ENCODE data around the gene CELF2.

The CELF2 gene

DNA sequence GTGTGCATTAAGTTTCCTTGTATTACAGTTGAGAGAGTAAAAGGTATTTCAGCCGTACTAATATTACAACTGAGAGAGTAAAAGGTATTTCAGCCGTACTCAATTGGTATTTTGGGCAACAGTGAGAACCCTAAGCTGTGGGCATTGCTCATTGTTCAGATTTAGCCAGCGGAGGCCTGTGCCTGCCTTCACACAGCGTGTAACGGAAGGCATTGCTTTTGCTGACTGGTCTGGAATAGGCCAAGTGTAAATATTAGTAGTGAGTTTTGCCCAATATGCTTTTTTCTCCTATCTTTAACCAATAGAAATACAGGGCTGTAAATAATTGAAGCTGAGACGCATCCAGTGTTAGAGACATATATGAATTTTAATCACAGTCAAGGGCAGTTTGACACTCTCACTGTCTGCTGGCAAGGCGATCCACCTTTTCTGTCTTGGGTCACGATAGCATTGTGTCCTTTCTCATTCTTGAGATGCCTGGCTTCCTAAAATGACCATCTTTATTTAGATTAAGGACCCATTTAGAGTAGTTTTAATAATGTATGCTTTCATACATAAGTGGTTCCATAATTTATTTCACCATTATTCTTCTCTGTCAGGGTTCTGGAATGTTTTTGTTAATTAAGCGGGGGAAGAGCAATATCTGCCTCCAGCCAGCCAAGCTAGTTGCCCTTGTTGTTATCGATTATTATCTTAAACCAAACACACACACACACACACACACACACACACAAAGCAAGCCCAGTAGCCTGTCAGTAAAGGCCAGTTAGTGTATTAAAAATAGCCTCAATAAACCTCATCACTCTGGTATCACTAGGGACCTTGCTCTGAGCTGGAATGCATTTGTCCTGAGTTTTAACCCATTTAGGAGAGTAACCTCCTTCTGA lies 130.7 kb downstream of the CELF2 start:
- peak; percentile 9 for FAIRE-seq
- DNase-seq (ENCODE audit: extremely low spot score, insufficient read length, low read depth), result no peak

DNA sequence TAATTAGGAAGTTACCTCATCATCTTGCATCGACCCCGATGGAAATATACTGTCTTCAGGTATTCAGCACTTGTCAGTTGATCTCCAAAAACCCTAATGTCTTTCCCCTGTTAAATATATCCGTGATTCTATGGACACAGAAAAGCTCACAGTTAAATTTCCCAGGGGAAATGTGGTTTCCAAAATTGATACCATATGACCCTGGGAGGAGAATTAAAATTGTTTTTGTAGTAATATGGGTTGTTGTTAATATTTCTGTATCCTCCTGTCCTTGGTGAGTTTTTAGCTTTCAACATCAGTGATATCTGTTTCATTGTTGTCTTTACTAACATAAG lies 132.1 kb downstream of the CELF2 start:
- DNase-seq (ENCODE audit: extremely low spot score, insufficient read length, low read depth) (no peak), FAIRE-seq (peak; percentile 12)

DNA sequence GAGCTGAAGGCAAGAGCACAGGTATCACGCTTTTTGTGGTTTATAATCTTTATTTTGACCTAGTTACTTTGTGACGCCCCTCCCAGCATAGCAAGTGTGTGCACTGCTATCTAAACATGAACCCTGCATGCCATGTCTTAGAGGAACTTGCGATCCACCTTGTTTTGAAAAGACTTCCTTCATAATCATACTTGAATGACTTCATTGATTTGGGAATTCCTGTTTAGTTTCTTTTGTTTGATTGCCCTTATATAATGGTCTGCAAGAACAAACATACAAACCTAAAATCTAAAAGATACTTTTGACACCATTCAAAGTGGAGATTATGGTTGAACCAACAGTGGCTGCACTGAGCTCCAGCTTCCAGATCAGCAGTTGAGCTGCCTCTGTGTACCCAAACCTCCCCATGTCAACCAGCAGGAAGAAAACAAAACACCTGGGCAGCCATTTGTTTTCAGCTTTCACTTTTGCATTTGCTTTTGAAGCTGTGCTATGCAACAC lies 132.6 kb downstream of the CELF2 start:
- DNase-seq (ENCODE audit: extremely low spot score, insufficient read length, low read depth), result no peak
- no peak for FAIRE-seq

DNA sequence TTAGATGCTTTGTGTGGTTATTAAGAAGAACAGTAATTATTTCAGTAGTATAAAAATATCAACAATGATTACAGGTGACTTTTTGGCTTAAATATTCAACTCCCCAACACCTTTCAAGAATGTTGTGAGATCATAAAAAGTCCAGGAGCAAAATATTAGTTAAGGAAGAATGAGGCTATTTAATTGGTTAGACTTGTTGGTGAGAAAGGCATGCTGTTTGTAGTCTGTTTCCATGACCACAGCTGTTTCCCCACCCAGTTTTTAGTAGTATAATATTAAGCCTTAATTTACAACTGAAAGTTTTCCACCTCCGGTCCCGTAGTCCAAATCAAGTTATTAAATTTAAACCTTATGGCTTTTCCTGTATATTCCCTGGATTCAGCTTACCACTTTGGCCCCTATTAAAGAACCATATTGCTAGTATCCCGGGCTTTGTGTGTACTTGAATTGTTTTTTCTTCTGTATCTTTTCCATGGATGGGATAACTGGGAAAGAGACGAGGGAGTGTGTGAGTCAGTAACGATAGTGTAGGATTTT lies 133.3 kb downstream of the CELF2 start:
- no peak for DNase-seq (ENCODE audit: extremely low spot score, insufficient read length, low read depth)
- no peak for FAIRE-seq

DNA sequence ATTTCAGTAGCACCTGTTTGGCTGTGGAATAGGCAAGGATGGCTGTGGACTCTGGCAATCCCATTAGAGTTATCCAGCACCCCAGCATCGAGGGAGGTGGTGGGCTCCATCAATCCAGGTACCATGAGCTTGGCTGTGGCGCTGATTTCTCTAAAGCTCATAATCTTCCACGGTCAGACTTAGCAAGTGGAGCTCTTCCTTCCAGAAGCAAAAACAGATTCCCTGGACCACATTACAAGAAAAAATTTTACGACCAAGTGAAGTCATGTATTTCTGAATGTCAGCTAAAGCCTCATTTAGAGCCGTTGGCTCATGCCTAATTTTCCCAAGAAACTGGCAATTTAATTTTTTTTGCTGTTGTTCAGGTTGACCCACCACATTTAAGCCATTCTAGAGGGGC lies 135.1 kb downstream of the CELF2 start:
- FAIRE-seq, result no peak
- DNase-seq (ENCODE audit: extremely low spot score, insufficient read length, low read depth), result no peak

DNA sequence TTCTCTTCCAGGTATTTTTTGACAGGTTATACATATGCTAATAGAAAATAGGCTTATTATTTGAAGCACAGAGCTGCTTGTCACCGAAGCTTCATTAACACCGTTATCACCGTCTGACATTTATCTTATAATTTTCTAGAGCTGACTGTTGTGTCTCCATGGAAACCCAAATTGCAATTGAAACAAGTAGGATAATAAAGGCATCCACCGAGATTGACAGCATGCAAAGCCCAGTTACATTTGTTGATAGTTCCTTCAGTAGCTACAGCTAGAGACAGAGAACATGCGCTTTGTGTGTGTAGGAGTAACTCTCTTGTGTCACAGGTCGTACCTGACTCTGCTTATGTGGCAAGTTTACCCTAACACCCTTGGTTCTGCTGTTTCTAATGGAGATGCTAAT lies 135.6 kb downstream of the CELF2 start:
- FAIRE-seq (no peak), DNase-seq (ENCODE audit: extremely low spot score, insufficient read length, low read depth) (no peak)

DNA sequence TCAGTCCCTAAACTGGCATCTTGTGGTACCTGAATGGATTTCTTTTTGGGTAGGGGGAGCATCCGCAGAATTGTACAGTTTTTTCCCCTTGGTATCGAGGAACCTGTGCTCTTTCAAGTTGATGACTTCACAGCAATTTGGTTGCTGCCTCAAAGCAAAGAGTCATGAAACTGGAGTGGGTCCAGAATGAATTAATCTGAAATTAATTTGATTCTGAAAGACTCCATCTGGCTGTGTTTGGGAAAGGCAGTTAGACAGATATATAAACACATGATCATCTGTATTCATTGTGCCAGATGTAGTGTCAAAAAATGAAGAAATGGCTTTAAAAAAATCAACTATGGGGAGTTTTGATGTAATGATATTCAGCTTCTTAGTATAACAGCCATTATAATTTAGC lies 136.1 kb downstream of the CELF2 start:
- DNase-seq (ENCODE audit: extremely low spot score, insufficient read length, low read depth), result no peak
- no peak for FAIRE-seq

DNA sequence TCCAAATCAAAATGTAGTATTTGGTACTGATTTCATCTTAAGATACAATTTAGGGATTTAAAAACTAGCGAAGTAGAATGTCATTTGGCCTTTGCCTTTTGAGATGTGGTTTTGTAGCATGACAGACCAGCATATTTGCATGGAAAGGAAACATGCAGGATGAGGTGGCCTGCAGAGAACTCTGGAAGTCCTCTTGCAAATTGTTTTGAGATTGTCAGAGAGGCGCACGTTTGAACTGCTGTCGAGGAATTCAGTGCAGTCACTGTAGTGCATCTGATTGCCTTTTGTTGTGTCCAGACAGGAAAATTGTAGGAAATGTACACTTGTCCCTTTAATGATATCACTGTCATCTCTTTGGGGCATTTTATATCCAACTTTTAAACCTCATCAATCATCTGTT lies 136.7 kb downstream of the CELF2 start:
- DNase-seq (ENCODE audit: extremely low spot score, insufficient read length, low read depth), result no peak
- FAIRE-seq, result peak; percentile 31

DNA sequence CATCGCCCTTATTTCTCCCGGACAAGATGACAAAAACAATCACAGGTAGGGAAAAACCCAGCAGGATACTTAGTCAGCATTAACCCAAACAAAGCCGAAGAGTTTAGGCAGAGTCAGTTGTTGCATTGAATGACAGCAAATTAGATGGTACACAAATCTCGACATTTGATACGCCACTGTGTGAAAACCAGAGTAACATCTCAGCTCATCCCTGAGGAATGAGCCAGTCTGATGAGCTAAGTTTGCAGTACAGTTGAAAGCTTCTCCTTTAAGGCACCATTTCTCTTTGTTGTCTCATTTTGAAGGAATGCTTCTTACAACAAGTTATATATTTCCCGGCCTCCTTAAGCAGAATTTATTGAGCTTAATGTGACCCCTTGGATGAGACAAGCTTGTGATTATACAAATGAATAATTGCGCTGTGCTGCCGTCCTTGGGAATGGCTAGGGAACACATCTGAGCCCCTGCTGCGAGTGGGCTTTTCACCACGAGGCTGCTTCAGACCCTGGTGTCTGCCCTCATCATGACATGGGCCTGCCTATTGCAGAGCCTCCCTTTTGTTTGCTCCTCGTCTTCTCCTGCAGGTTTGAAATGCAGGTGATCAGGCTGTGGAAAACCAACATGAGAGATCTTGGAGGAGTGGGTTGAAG lies 137.3 kb downstream of the CELF2 start:
- DNase-seq (ENCODE audit: extremely low spot score, insufficient read length, low read depth) (no peak), FAIRE-seq (peak; percentile 9)

DNA sequence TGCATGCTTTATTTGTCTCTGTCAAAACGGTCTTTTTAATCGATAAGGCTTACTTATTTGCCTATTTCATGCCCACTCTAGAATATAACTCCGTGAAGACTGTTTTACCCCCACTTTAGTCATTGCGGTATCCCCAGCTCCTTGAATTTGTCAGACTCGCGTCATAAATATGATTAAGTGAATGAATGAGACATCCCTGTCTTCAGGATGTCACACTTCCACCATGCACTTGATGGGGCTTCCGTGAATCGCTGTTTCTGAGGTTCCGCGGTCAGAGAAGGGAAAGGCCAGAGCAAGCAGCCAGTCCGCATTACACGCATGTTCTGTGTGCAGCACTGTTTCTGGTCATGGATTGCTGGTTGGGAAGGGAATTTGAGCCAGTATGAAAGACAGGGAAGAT lies 138.8 kb downstream of the CELF2 start:
- no peak for DNase-seq (ENCODE audit: extremely low spot score, insufficient read length, low read depth)
- FAIRE-seq, result no peak

DNA sequence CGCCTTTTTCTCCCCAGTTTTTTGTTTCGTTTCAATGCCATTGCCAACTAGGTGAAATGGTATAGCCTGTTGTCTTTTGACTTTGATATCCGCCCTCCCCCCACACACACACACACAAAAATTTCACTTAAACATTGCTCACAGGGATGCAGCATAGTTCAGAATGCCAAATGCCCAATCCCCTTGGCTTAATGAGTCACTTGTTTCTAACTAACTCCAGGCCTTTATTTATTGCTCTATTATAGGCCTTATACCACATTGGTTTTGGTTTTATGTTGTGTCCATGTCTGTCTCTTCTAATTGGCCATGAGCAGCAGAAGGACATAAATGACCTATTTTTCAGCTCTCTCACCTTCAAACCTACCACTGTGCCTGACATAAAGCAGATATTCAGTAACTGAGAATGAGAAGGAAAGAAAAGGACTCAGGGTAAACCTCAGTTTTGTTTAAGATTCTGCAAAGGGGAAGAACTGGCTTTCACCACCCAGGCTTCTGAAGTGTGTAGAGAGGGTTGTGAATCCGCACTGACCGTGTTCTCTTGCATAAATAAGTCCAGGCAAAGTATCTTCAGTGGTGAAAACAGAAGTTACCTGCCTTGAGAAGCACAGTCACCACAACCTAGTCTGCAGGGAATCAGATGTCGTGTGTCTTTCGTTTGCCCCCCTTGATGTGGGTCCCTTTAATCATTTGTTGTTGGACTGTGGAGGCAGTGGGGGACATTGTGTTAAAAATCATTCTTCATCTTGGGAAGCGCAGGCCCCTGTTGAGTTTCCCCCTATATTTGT lies 139.8 kb downstream of the CELF2 start:
- DNase-seq (ENCODE audit: extremely low spot score, insufficient read length, low read depth) (no peak), FAIRE-seq (peak; percentile 56)

DNA sequence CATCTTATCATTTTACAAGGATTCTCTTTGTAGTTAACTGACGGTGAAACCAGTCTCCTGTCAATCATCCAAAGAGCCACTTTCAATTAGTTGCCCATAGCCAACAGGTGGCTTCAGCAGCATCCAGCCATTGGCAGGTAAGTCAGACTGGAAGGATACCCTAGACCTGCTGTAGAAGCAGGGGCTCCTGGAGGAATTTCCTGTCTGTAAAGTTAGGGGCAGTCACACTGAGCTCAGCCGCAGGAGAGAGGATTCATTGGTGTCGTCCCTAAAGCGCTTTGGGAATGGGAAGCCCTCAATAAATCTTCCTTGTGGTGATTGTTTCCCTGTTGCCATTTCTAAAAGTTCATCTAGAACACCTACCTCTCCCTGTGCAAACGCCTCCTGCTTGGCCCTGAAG lies 140.4 kb downstream of the CELF2 start:
- FAIRE-seq, result no peak

DNA sequence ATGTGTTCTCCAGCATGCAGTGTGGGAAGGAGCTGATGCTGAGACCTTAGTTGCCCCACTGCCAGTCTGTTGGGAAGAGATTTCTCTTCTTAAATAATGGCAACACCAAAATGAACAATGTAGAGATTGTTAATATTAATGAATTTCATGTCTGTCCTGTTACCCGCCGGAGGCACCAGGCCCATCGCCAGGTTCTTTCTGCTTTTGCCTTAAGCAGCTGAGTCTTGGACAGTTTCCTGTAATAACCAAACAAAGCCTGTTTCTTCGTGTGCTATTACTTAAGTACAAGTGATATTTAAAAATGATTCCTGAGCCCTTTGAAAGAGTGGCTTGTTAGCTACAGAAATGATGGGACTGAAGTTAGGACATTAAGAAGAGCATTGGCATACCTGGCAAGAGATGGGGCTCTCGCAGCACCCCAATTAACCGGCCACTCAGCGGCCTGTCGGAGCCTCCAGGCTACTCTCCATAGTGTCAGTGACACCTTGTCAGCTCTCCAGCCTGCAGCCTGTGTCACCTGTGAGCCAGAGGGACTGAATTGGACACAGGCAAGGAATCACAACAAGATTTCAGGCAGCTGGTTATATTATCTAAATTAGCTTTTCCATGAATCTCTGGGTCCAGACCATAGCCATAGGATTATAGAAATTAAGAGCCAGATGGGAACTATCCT lies 142.0 kb downstream of the CELF2 start:
- FAIRE-seq, result no peak
- no peak for DNase-seq (ENCODE audit: extremely low spot score, insufficient read length, low read depth)

More for the DNA sequence above, 140.4 kb downstream of the CELF2 start:
- DNase-seq (ENCODE audit: extremely low spot score, insufficient read length, low read depth), result no peak

DNA sequence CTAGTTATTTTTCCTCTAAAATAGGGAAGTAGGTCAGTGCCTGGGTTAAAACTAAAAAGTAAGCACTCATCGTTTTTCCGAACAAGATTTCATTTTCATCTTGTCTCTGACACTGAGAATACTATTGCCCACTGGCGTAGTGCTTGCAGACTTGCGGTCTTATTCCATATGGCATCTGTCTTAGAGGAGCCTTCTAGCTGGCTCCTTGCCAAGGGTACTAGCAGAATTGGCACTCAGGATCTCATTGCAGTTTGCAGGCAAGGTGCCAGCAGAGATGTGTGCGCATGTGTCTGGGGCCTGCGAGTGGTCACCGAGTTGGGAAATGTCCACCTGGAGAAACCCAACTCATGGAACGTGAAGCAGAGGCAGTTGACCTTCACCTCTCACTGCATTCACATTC lies 143.4 kb downstream of the CELF2 start:
- FAIRE-seq, result peak; percentile 49

DNA sequence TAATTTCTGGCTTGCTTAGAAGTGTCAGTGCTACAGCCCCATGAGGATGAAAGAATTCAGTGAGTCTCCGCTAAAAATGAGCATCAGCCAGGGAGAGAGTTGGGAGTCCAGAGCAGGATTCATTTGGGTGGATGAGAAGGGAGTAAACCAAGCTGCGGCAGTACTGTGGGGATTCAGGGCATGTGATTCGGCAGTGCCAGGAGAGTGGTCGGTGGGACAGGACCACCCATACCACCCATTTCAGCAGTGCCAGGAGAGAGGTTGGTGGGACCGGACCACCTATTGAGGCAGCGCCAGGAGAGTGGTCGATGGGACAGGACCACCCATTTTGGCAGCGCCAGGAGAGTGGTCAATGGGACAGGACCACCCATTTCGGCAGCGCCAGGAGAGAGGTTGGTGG lies 144.2 kb downstream of the CELF2 start:
- FAIRE-seq, result no peak
- no peak for DNase-seq (ENCODE audit: extremely low spot score, insufficient read length, low read depth)

More for the DNA sequence above, 143.4 kb downstream of the CELF2 start:
- no peak for DNase-seq (ENCODE audit: extremely low spot score, insufficient read length, low read depth)

DNA sequence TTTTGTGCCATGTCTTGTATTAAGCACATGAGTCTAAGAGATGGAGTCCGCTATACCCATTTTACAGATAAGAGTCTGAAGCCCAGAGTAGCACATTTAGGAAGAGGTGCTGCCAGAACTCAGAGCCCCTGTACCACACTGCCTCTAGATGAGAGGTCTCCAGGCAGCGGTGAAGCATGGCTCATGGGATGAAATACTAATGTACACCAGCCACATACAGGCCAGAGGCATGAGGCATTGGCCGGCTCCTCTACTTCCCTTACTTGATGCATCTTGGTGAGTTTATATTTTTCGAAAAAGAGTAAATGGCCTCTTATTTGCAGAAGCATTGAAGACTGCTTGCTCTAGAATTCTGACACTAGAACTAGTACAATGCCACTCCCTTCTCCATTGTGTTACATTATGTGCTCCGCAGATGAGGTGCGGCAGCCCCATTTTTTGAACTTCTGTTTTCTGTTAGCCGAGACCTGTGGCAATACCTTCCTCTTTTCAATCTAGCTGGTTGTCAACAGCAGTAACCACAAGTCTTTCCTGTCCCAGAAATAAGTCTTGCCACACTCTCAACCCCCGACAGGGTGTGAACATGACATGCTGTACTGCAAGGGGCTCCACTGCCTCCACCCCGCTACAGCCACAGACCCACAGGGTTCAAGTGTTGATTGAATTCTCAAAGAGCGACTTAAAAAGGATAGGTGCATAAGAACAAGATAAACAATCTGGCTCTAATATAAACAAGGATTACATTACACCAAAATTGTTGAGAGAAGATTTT lies 145.3 kb downstream of the CELF2 start:
- FAIRE-seq, result peak; percentile 100
- DNase-seq (ENCODE audit: extremely low spot score, insufficient read length, low read depth), result peak; percentile 48

DNA sequence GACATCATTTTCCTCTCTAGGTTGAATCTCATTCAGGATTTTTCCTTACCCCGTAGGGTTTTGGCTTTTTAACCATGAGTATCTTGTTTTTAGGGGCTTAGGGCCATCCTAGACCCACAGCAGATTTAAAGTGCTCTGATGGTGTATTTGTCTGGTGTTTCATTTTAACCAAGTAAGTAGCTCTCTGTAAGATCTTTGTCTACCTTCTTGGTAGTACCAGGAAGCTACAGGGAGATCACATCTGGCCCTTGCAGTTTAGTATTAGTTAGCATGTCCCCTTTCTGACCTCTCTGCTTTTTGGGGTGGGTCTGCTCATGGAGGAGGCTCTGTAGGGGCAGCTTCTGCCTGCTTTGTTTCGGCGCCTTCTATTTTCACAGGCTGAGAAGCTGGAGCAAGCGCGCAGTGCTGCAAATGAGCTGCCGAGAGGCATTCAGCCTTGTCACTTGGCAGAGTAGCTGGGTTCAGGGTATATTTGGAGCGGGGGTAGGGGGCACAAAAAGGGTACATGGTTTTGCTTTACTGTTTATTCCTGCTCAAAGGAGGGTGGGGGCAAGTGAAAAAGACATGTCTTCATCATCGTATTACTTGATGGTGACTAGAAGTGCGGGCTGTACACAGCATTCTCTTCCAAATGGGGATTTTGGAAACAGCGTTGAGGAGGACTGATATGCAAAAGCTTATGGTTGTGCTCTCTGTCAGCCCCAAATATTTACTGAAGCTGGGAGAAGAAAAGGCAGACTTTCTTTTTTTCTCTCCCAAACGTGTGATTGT lies 146.3 kb downstream of the CELF2 start:
- no peak for DNase-seq (ENCODE audit: extremely low spot score, insufficient read length, low read depth)
- FAIRE-seq, result no peak

DNA sequence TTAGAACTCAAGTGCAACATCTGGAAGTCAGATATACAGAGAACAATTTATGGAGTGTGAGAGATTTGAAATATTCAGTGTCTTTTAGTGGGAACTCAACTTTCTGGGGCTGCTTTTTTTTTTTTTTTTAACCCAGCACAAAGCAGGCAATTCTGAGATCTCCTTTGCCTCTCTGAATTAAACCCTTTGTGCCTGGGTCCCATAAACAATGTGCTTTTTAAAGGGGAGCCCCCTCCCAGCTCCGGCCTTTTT lies 146.8 kb downstream of the CELF2 start:
- FAIRE-seq, result no peak

More for the DNA sequence above, 146.8 kb downstream of the CELF2 start:
- no peak for DNase-seq (ENCODE audit: extremely low spot score, insufficient read length, low read depth)

Data from GM18507 (cell line).